ENCODE results near the gene OR4D9. TPM values are rescaled to one million over a fixed set of nuclear protein-coding genes. Genes with fewer than 3 reads are reported as not detected.
"Not testable (repeated sequence)": the region's sequence is repeated elsewhere in the genome, so short reads cannot be mapped to it uniquely, and the experiment has no call there.

OR4D9 gene
- total RNA-seq, 1 donor from 2014 or later: not detected

DNA sequence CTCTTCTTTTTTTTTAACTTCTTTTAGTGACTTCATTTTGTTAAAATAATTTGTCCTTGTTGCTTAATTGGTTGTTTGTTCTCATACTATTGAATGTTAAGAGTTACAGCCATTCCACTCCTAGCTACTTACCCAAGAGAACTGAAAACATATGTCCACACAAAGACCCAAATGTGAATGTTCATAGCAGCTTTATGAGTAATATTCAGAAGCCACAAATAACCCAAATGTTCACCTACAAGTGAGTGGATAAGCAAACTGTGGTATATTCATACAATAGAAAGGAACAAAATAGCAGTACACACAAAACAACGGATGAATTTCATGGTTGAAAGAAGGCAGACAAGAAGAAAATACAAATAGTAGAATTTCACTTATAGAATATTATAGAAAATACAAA, 9.4 kb upstream of the OR4D9 start:
- Histone ChIP-seq H3K4me3 (ENCODE audit: low read depth, low read length) (no peak overlapping the region), H3K36me3 (ENCODE audit: control insufficient read depth, insufficient read depth, low read length) (no peaks in the 10 kb centered on the region), H3K27me3 (ENCODE audit: control insufficient read depth, insufficient read depth, low read length) (no peaks in the 10 kb centered on the region)
- TF ChIP-seq, protein P1, sequence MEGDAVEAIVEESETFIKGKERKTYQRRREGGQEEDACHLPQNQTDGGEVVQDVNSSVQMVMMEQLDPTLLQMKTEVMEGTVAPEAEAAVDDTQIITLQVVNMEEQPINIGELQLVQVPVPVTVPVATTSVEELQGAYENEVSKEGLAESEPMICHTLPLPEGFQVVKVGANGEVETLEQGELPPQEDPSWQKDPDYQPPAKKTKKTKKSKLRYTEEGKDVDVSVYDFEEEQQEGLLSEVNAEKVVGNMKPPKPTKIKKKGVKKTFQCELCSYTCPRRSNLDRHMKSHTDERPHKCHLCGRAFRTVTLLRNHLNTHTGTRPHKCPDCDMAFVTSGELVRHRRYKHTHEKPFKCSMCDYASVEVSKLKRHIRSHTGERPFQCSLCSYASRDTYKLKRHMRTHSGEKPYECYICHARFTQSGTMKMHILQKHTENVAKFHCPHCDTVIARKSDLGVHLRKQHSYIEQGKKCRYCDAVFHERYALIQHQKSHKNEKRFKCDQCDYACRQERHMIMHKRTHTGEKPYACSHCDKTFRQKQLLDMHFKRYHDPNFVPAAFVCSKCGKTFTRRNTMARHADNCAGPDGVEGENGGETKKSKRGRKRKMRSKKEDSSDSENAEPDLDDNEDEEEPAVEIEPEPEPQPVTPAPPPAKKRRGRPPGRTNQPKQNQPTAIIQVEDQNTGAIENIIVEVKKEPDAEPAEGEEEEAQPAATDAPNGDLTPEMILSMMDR (IDR thresholded peaks at IDR 0.05; ENCODE audit: insufficient read depth, low read length, poor library complexity, severe bottlenecking): no peak
- DNase-seq (ENCODE audit: low read depth): no peak

DNA sequence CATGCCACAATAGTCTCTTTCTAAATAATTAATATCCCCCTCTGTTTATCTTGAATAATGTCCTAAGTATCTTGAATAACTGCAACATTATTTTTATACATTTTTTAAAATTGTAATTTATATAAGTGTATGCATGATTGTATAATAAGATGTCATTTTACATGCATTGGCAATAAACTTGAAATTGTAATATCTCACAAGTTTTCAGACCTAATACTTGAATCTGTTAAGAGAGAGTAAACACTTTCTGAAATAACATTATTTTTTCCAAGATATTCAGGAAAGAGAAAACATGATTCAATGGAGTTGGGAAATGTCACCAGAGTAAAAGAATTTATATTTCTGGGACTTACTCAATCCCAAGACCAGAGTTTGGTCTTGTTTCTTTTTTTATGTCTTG, 8.1 kb upstream of the OR4D9 start, which contains the start of gene OR4D11:
Gene OR4D11 (plus strand): TSS at position 301 of the 400 bp plus-strand sequence. CDS start 0 bp downstream, at position 301.
- no peak for DNase-seq (ENCODE audit: low read depth)
- Histone ChIP-seq H3K36me3 (ENCODE audit: control insufficient read depth, insufficient read depth, low read length) (no peaks in the 10 kb centered on the region), H3K4me3 (ENCODE audit: low read depth, low read length) (no peak within 1 kb of the TSS), H3K27me3 (ENCODE audit: control insufficient read depth, insufficient read depth, low read length) (no peaks in the 10 kb centered on the region)
- TF ChIP-seq, protein P1 (IDR thresholded peaks at IDR 0.05; ENCODE audit: insufficient read depth, low read length, poor library complexity, severe bottlenecking): no peak

DNA sequence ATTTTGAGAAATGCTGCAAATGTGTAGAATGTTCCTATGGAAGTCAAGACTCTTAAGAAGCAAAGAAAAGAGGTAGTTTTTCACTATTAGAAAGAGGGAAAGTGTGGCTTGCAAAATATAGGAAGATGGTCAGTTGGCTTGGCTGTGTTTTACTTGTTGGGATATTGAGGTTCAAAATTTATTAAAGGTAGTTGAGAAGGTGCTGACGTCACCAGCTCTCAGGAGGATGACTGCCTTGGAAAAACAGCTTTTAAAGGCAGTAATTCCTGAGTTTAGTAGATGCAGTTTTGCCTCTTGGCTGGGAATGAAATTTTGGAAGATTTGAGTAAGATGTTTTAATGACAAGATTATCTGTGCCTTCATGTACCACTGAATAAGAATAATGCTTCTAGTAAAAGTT, 336 bp downstream of the OR4D9 start:
- TF ChIP-seq, protein P1 (IDR thresholded peaks at IDR 0.05; ENCODE audit: insufficient read depth, low read length, poor library complexity, severe bottlenecking): no peak
- no peaks in the 10 kb centered on the region for H3K27me3 ChIP-seq (ENCODE audit: control insufficient read depth, insufficient read depth, low read length)
- no peak for DNase-seq (ENCODE audit: low read depth)

DNA sequence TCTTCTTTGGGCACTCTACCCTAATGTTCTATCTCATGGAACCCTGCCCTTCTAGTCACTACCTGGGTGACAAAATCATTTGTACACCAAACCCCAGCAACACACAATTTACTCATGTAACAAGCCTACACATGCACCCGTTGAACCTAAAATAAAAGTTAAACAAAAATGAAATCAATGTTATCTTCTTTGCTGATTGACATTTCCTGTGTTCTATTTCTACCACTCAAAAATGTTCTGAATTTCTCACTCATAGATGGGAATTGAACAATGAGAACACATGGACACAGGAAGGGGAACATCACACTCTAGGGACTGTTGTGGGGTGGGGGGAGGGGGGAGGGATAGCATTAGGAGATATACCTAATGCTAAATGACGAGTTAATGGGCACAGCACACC, 8.8 kb downstream of the OR4D9 start:
- H3K4me3 ChIP-seq (ENCODE audit: low read depth, low read length); DNase-seq (ENCODE audit: low read depth); H3K36me3 ChIP-seq (ENCODE audit: control insufficient read depth, insufficient read depth, low read length); H3K27me3 ChIP-seq (ENCODE audit: control insufficient read depth, insufficient read depth, low read length): not testable (repeated sequence)

More for the DNA sequence above, 336 bp downstream of the OR4D9 start:
- H3K36me3 ChIP-seq (ENCODE audit: control insufficient read depth, insufficient read depth, low read length): no peaks in the 10 kb centered on the region
- H3K4me3 ChIP-seq (ENCODE audit: low read depth, low read length): no peak overlapping the region

DNA sequence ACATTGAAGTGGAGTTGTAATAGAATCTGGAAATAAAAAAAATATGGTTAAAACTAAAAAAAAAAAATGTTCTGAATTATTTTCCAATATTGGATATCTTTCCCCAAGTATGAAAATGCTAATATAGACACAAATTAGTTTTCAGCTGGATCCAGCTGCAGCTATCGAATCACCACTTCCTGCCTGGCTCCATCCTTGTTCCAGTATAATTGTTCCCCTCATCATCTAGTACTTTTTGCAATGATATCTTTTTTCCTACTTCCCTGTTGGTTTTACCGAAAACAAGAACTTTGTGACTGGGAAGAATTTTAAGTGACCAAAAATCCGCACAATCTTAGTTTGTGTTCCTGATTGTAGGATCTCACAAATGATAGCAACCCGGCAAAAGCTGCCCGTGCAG, 9.4 kb downstream of the OR4D9 start:
- H3K27me3 ChIP-seq (ENCODE audit: control insufficient read depth, insufficient read depth, low read length): no peaks in the 10 kb centered on the region
- H3K36me3 ChIP-seq (ENCODE audit: control insufficient read depth, insufficient read depth, low read length): no peaks in the 10 kb centered on the region
- TF ChIP-seq, protein P1 (IDR thresholded peaks at IDR 0.05; ENCODE audit: insufficient read depth, low read length, poor library complexity, severe bottlenecking): no peak
- DNase-seq (ENCODE audit: low read depth): no peak
- no peak overlapping the region for H3K4me3 ChIP-seq (ENCODE audit: low read depth, low read length)

DNA sequence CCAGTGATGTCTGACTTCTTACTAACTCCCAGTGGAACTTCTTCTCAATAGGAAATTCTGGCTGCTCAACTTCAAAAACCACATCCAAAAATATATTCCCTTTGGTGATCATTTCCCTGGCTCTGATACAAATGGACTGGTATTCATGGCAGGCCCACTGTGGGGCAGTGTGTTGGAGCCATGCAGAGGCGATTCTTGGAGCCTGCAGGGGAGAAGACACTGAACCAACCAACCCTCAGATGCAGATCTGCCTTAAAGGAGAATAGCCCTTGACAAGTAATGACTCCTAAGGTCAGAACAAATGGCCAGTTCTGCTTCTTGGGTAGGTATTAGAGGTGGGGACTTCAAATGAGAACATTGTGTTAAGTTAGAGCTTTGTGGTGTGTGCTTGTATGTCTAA, 12.2 kb downstream of the OR4D9 start:
- TF ChIP-seq, protein P1 (IDR thresholded peaks at IDR 0.05; ENCODE audit: insufficient read depth, low read length, poor library complexity, severe bottlenecking): no peak
- DNase-seq (ENCODE audit: low read depth): no peak
- Histone ChIP-seq H3K27me3 (ENCODE audit: control insufficient read depth, insufficient read depth, low read length) (no peaks in the 10 kb centered on the region), H3K4me3 (ENCODE audit: low read depth, low read length) (no peak overlapping the region), H3K36me3 (ENCODE audit: control insufficient read depth, insufficient read depth, low read length) (no peaks in the 10 kb centered on the region)
